ENCODE results near the gene RAPGEF5.

- TF ChIP-seq CTCF (conservative IDR thresholded peaks at IDR 0.05 in 1 of 2, IDR thresholded peaks at IDR 0.05 in 1 of 2; ENCODE audit: extremely low read depth in 1 of 2, insufficient read depth in 1 of 2, low read depth in 1 of 2, low read length in 2 of 2) (no peak), EZH2 (IDR thresholded peaks at IDR 0.05; ENCODE audit: borderline replicate concordance, low read length) (no peak)
Observed at GRCh38 chr7:22393913-22394729, 37.2 kb upstream of the RAPGEF5 start.
